ENCODE results near the gene C2orf78. TPM values are rescaled to one million over a fixed set of nuclear protein-coding genes. Genes with fewer than 3 reads are reported as not detected.
"Not testable (repeated sequence)": the region's sequence is repeated elsewhere in the genome, so short reads cannot be mapped to it uniquely, and the experiment has no call there.

C2orf78 gene
- not detected in 2 replicates for total RNA-seq

GRCh38 chr2:73783883-73784282 is at the start of gene C2orf78:
TSS of gene C2orf78 (plus strand) at chr2:73784183. CDS start at chr2:73784310, 127 bp downstream.
- H3K4me1 Mint-ChIP-seq (ENCODE audit: low read depth); H3K9me3 Mint-ChIP-seq; H3K27me3 Mint-ChIP-seq (ENCODE audit: insufficient read depth); H3K27ac Mint-ChIP-seq; H3K36me3 Mint-ChIP-seq (ENCODE audit: low read depth); DNase-seq (ENCODE audit: low spot score); intact Hi-C loops (cut with micrococcal nuclease); H3K4me3 Mint-ChIP-seq: not testable (repeated sequence)

GRCh38 chr2:73736378-73736777 is 47.6 kb upstream of the C2orf78 start:
- H3K4me3 Mint-ChIP-seq: peak overlapping the region; percentile 97
- H3K4me1 Mint-ChIP-seq (ENCODE audit: low read depth): peaks cover 18% of the 10 kb centered on the region
- intact Hi-C loops (cut with micrococcal nuclease): loop anchor here (2.0 to 5.0 kb wide), 5 partner anchors 462 to 1096 kb away; partner anchors contain the start of genes MTHFD2, PCGF1 and SMYD5
- peaks cover 5% of the 10 kb centered on the region for H3K9me3 Mint-ChIP-seq
- peak overlapping the region; percentile 88 for H3K27ac Mint-ChIP-seq
- peaks cover 36% of the 10 kb centered on the region for H3K36me3 Mint-ChIP-seq (ENCODE audit: low read depth)
- no peak for DNase-seq (ENCODE audit: low spot score)
- peaks cover 3% of the 10 kb centered on the region for H3K27me3 Mint-ChIP-seq (ENCODE audit: insufficient read depth)

DNA sequence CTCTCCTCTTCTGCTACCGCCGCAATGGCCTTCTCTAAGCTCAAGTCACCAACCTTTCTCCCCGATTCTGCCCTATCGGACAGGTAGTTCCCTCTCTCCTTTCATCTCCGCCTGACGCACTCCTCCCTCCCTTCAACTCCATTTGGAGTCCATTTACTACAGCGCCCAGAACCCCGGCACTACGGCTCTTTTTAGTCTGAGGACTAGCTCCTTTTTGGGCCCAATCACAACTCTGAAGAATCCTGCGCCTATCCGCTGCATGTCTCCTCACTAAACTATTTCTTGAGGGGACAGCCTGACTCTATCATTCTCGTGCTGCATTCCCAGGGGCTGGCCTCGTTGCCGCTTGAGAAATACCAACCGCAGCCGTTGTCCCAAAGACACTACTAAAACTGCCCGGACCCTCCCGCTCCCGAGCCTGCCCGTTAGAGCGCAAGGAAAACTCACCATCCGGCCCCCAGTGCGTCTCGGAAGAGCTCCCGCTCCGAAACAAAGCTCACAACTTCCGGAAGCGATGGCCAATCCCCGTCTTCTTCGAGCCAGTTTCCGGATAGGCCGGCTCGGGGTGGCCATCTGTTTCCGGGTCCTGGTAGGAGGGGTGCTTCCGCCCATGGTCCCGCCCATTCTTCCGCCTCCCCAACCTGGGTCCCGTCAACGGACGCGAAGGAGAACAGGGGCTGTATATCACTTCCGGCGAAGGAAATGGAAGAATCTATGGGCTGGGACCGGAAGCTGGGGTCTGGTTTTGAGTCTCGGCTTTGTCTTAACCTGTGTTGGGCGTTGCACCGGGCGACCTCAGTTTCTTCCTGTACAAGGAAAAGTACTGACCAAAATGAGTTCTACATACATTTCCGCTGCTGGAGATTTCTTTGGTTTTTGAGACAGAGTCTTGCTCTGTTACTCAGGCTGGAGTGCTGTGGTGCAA is 46.9 kb upstream of the C2orf78 start, which contains the start of gene TPRKB:
Gene TPRKB, minus strand, starts transcription at position 491 of the 925 bp plus-strand sequence. CDS start 2,776 bp downstream, outside the sequence.
- Mint-ChIP-seq H3K27me3 (ENCODE audit: insufficient read depth) (peaks cover 3% of the 10 kb centered on the region), H3K27ac (peak within 1 kb of the TSS; percentile 88), H3K4me1 (ENCODE audit: low read depth) (peaks cover 18% of the 10 kb centered on the region), H3K9me3 (peaks cover 5% of the 10 kb centered on the region), H3K4me3 (peak within 1 kb of the TSS; percentile 97), H3K36me3 (ENCODE audit: low read depth) (peaks cover 35% of the 10 kb centered on the region)
- peak; percentile 94 for DNase-seq (ENCODE audit: low spot score)
- intact Hi-C loops (cut with micrococcal nuclease): loop anchor here (1.0 to 5.0 kb wide), 17 partner anchors 43 to 1096 kb away; partner anchors contain the start of genes ALMS1, AUP1, BOLA3 and DGUOK

- H3K27ac Mint-ChIP-seq: no peak overlapping the region
- peaks cover 3% of the 10 kb centered on the region for H3K27me3 Mint-ChIP-seq (ENCODE audit: insufficient read depth)
- peaks cover 5% of the 10 kb centered on the region for H3K9me3 Mint-ChIP-seq
- intact Hi-C loops (cut with micrococcal nuclease): loop anchor here (5.0 kb wide), 1 partner anchor 527 kb away; the partner anchor contains the start of gene SMYD5
- no peak for DNase-seq (ENCODE audit: low spot score)
- H3K4me1 Mint-ChIP-seq (ENCODE audit: low read depth): peaks cover 18% of the 10 kb centered on the region
- H3K4me3 Mint-ChIP-seq: no peak overlapping the region
- peaks cover 31% of the 10 kb centered on the region for H3K36me3 Mint-ChIP-seq (ENCODE audit: low read depth)
Observed at GRCh38 chr2:73739101-73739500, 44.9 kb upstream of the C2orf78 start.

DNA sequence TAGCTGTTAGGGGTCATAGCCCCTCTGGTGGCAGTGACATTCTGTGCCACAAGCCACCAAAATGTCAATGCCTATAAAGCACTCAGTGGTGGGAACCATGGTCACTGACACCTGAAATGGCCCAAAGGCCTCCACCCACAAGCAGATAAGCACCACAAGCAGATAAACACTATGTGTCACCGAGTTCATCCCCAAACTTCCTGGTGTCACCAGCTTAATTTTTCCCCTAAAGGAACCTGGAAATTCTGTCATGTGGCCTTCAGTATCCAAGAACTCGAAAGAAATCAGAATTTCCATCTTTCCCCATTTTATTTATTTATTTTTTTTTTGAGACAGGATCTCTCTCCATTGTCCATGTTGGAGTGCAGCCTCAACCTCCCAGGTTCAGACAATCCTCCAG is 43.2 kb upstream of the C2orf78 start:
- no peak overlapping the region for H3K4me3 Mint-ChIP-seq

DNA sequence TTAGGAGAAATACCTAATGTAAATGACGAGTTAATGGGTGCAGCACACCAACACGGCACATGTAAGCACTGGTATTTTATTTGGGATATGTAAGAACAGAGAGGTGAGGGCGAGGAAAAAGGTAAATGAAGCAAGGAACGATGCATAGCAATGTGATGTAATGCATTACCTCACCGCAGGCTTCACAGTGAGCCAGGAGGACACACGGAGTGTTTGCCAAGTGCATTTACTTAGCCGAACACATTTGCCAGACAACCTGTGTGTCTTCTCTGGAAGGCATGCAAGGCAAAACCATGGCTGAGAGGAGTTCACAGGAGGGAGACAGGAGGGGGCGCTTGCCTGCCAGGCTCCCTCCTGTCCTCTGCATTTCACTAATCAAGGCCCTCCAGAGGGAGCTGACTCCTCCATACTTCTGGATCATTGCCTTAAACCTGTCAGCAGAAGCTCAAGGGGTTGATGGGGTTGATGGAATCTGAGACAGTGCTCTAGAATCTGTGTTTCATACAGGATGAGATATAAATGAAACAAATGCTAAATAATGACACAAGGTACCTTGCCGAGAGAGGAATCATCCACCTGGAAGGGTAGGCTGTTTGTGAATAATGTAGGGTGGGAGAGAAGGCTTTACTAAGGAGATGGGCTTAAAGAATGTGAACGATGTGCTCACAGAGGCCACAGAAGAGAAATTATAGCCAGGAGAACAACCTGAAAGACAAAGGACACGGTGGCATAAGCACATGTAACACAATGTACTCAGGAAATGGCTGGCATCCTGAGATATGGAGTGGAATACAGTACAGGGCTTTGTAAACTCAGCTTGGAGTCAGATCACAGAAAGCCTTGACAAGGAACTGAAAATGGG is 37.7 kb upstream of the C2orf78 start:
- no peaks in the 10 kb centered on the region for H3K9me3 Mint-ChIP-seq
- no peak overlapping the region for H3K27ac Mint-ChIP-seq
- no peaks in the 10 kb centered on the region for H3K4me1 Mint-ChIP-seq (ENCODE audit: low read depth)
- no peaks in the 10 kb centered on the region for H3K27me3 Mint-ChIP-seq (ENCODE audit: insufficient read depth)
- no peak for DNase-seq (ENCODE audit: low spot score)
- H3K4me3 Mint-ChIP-seq: no peak overlapping the region
- H3K36me3 Mint-ChIP-seq (ENCODE audit: low read depth): peaks cover 39% of the 10 kb centered on the region
- intact Hi-C loops (cut with micrococcal nuclease): no loop called here

More for the DNA sequence above, 43.2 kb upstream of the C2orf78 start:
- Mint-ChIP-seq H3K9me3 (peaks cover 5% of the 10 kb centered on the region), H3K27me3 (ENCODE audit: insufficient read depth) (peaks cover 3% of the 10 kb centered on the region), H3K4me1 (ENCODE audit: low read depth) (peaks cover 18% of the 10 kb centered on the region), H3K36me3 (ENCODE audit: low read depth) (peaks cover 34% of the 10 kb centered on the region), H3K27ac (no peak overlapping the region)
- intact Hi-C loops (cut with micrococcal nuclease): no loop called here
- DNase-seq (ENCODE audit: low spot score): no peak

GRCh38 chr2:73746877-73747208 is 37.1 kb upstream of the C2orf78 start:
- no peaks in the 10 kb centered on the region for H3K4me1 Mint-ChIP-seq (ENCODE audit: low read depth)
- H3K9me3 Mint-ChIP-seq: no peaks in the 10 kb centered on the region
- peaks cover 39% of the 10 kb centered on the region for H3K36me3 Mint-ChIP-seq (ENCODE audit: low read depth)
- H3K27me3 Mint-ChIP-seq (ENCODE audit: insufficient read depth): no peaks in the 10 kb centered on the region
- H3K4me3 Mint-ChIP-seq: no peak overlapping the region
- no peak overlapping the region for H3K27ac Mint-ChIP-seq
- no peak for DNase-seq (ENCODE audit: low spot score)
- intact Hi-C loops (cut with micrococcal nuclease): no loop called here

GRCh38 chr2:73749314-73749713 is 34.7 kb upstream of the C2orf78 start:
- no peaks in the 10 kb centered on the region for H3K9me3 Mint-ChIP-seq

GRCh38 chr2:73754332-73754731 is 29.7 kb upstream of the C2orf78 start:
- intact Hi-C loops (cut with micrococcal nuclease); H3K27ac Mint-ChIP-seq; H3K27me3 Mint-ChIP-seq (ENCODE audit: insufficient read depth); H3K9me3 Mint-ChIP-seq; H3K4me1 Mint-ChIP-seq (ENCODE audit: low read depth); H3K4me3 Mint-ChIP-seq; DNase-seq (ENCODE audit: low spot score): not testable (repeated sequence)
- H3K36me3 Mint-ChIP-seq (ENCODE audit: low read depth): peaks cover 30% of the 10 kb centered on the region

More at GRCh38 chr2:73749314-73749713, 34.7 kb upstream of the C2orf78 start:
- H3K4me3 Mint-ChIP-seq: no peak overlapping the region
- intact Hi-C loops (cut with micrococcal nuclease): no loop called here
- no peak overlapping the region for H3K27ac Mint-ChIP-seq
- peaks cover 42% of the 10 kb centered on the region for H3K36me3 Mint-ChIP-seq (ENCODE audit: low read depth)
- no peaks in the 10 kb centered on the region for H3K27me3 Mint-ChIP-seq (ENCODE audit: insufficient read depth)
- no peak for DNase-seq (ENCODE audit: low spot score)
- H3K4me1 Mint-ChIP-seq (ENCODE audit: low read depth): no peaks in the 10 kb centered on the region

GRCh38 chr2:73759285-73759764 is 24.7 kb upstream of the C2orf78 start:
- no peak for DNase-seq (ENCODE audit: low spot score)
- Mint-ChIP-seq H3K27me3 (ENCODE audit: insufficient read depth) (no peaks in the 10 kb centered on the region), H3K9me3 (no peaks in the 10 kb centered on the region), H3K36me3 (ENCODE audit: low read depth) (peaks cover 31% of the 10 kb centered on the region), H3K27ac (no peak overlapping the region), H3K4me3 (no peak overlapping the region), H3K4me1 (ENCODE audit: low read depth) (no peaks in the 10 kb centered on the region)
- intact Hi-C loops (cut with micrococcal nuclease): no loop called here

DNA sequence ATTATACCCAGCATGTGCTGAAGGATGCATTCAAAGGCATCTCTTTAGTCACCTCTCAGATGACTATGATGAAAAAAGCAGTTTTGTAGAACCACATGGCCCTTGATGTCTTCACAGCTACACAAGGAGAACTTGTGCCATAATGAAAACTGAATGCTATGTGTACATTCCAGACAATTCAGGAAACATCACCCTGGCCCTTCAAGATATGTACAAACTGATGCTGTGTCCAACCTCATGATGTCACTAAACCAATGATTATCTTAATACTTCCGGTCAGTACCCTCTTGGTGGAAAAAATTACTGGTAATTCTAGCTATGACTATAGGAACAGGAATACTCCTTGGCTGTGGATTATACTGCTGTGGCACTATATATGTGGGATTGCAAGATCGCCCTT is 24.1 kb upstream of the C2orf78 start:
- Mint-ChIP-seq H3K27ac (no peak overlapping the region), H3K27me3 (ENCODE audit: insufficient read depth) (no peaks in the 10 kb centered on the region), H3K4me1 (ENCODE audit: low read depth) (no peaks in the 10 kb centered on the region), H3K4me3 (no peak overlapping the region), H3K9me3 (no peaks in the 10 kb centered on the region), H3K36me3 (ENCODE audit: low read depth) (peaks cover 28% of the 10 kb centered on the region)
- no peak for DNase-seq (ENCODE audit: low spot score)
- intact Hi-C loops (cut with micrococcal nuclease): no loop called here

- intact Hi-C loops (cut with micrococcal nuclease): no loop called here
- Mint-ChIP-seq H3K4me3 (no peak overlapping the region), H3K36me3 (ENCODE audit: low read depth) (peaks cover 37% of the 10 kb centered on the region), H3K9me3 (no peaks in the 10 kb centered on the region), H3K27ac (no peak overlapping the region), H3K27me3 (ENCODE audit: insufficient read depth) (no peaks in the 10 kb centered on the region), H3K4me1 (ENCODE audit: low read depth) (no peaks in the 10 kb centered on the region)
- no peak for DNase-seq (ENCODE audit: low spot score)
Observed at GRCh38 chr2:73762571-73762970, 21.4 kb upstream of the C2orf78 start.

Data from activated T-helper 1 cell treated with anti-CD3 and anti-CD28 coated beads, Interleukin-12 subunit alpha, Interleukin-12 subunit beta, Interleukin-2, Interleukin-4 antibody, amounts not matched to agents 30 ng/mL and 10 ng/mL and 1 ng/mL, durations not matched to agents 14 hours and 24 hours and 36 hours (primary cell).